Kidney (tissue), 14 donors: ENCODE data around the gene OR6C76. TPM values are rescaled to one million over a fixed set of nuclear protein-coding genes. Genes with fewer than 3 reads are reported as not detected.
"Not testable (repeated sequence)": the region's sequence is repeated elsewhere in the genome, so short reads cannot be mapped to it uniquely, and the experiment has no call there.

ENCODE experiments used
- DNase-seq, 5 donors: peaks; one replicate each; pipeline ENCODE4 v3.0.0-alpha.2; 2013 to 2020
- FAIRE-seq: peaks from 2 replicates; lab custom pipeline; 2012; peaks lifted over from hg19 to GRCh38; lab: Jason Lieb, UNC
- H3K27ac ChIP-seq, 2 donors: one replicate each; pipeline ENCODE4 v1.7.0; 2013; ENCODE audit warnings: low read depth in 2 of 2, low read length in 2 of 2, inconsistent platforms in 1 of 2
- H3K27me3 ChIP-seq: one replicate; pipeline ENCODE4 v1.7.1; 2013; ENCODE audit warnings: low read length, inconsistent platforms; ENCODE audit not compliant: control insufficient read depth, insufficient read depth
- H3K36me3 ChIP-seq, 3 donors: one replicate each; pipeline versions ENCODE4 v1.7.0 to v1.7.1; 2013; ENCODE audit warnings: low read length in 3 of 3, control low read depth in 1 of 3, inconsistent platforms in 1 of 3; ENCODE audit not compliant: insufficient read depth in 3 of 3, control insufficient read depth in 2 of 3
- H3K4me1 ChIP-seq, 3 donors: one replicate each; pipeline versions ENCODE4 v1.7.0 to v1.7.1; 2013; ENCODE audit warnings: low read length in 3 of 3, inconsistent platforms in 1 of 3, low read depth in 1 of 3; ENCODE audit not compliant: control insufficient read depth in 2 of 3, insufficient read depth in 2 of 3
- H3K4me3 ChIP-seq, 3 donors: one replicate each; pipeline versions ENCODE4 v1.7.0 to v1.8.1; 2013; ENCODE audit warnings: low read length in 3 of 3, control low read depth in 1 of 3, inconsistent platforms in 1 of 3
- H3K9ac ChIP-seq, 3 donors: one replicate each; pipeline versions ENCODE4 v1.7.0 to v1.7.1; 2013; ENCODE audit warnings: low read length in 3 of 3, control low read depth in 1 of 3, inconsistent platforms in 1 of 3
- H3K9me3 ChIP-seq, 3 donors: one replicate each; pipeline versions ENCODE4 v1.7.0 to v1.7.1; 2013; ENCODE audit warnings: low read length in 3 of 3, control low read depth in 1 of 3, inconsistent platforms in 1 of 3; ENCODE audit not compliant: control insufficient read depth in 2 of 3, insufficient read depth in 1 of 3
- intact Hi-C: fragments of 100-400 bp; cut with DNase I; formaldehyde crosslinking; loops from one replicate; pipeline ENCODE4 v1.11.1; 2022
- polyA plus RNA-seq: library from polyadenylated mRNA; stranded (reverse); fragments of 350-450 nt; fragmentation: Illumina TruSeq; extraction: RNeasy Lipid Tissue Mini Kit (QIAGEN cat#74804); gene quantifications from one replicate; pipeline ENCODE4 v1.2.3, GENCODE V29; 2014; ENCODE audit warnings: low read depth, low replicate concordance; ENCODE audit not compliant: insufficient read depth
- total RNA-seq: library from RNA; stranded (reverse); fragmentation: NEBNext Ultra II Directional; extraction: Animal tissue kit (Norgen Biotek cat#: 25700); gene quantifications from one replicate; pipeline ENCODE4 v1.2.1, GENCODE V29; 2021
- TF ChIP-seq, protein P1 (sequence below): IDR thresholded peaks from 3 replicates; pipeline ENCODE4 v1.5.1; 2012; ENCODE audit warnings: mild to moderate bottlenecking, moderate library complexity, borderline replicate concordance; ENCODE audit not compliant: insufficient read depth; ENCODE audit errors: extremely low read depth
- donor health status: control.
- donor health status: control.
- donor health status: control.
- donor health status: control.
- donor health status: control.
- donor health status: DM: yes; HTN: yes; CAD: no.
- donor health status: Normal renal cell carcinoma (clear cell type).

Gene OR6C76
- total and polyA plus RNA-seq, 2 donors from 2014 or later, result not detected

DNA sequence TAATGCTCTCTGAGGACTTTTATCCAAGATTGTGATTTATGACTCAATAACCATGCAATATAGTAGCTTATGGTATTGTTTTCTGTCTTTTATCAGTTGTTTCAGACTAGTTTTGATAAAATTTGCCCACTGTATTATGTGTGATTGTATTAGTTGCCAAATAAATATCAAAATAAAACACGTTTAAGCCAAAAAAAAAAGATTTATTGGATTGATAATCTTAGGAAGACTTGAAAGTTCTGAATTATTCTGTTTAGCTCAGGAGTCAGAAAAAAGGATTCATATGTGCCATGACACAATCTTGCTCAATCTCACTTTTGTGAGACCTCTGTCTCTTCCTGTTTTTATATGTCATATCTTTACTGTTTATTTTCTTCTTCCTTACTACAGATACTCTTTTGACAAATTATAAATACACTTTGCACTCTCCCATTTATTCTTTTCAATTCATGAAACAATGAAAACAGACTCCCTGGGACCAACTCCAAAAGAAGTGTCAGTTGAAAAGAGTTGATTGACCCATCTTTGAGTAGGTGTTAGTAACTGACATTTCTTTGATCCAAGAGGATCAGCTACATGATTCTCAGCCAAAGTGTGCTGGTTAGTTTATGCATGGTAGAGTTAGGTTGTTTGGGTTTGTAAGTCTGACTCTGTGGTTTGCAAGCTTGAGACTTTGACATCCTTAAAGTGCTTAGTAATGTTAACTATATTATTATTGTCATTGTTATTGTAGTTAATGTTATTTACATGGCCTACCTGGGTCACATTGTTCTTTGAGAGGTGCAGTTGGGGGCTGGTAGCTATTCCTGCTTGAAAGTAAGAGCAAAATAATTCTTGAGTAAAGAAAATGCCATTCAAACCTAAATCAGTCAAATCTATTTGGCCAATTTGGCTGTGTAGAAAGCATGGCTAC is 2.5 kb downstream of the OR6C76 start:
- TF ChIP-seq, protein P1, sequence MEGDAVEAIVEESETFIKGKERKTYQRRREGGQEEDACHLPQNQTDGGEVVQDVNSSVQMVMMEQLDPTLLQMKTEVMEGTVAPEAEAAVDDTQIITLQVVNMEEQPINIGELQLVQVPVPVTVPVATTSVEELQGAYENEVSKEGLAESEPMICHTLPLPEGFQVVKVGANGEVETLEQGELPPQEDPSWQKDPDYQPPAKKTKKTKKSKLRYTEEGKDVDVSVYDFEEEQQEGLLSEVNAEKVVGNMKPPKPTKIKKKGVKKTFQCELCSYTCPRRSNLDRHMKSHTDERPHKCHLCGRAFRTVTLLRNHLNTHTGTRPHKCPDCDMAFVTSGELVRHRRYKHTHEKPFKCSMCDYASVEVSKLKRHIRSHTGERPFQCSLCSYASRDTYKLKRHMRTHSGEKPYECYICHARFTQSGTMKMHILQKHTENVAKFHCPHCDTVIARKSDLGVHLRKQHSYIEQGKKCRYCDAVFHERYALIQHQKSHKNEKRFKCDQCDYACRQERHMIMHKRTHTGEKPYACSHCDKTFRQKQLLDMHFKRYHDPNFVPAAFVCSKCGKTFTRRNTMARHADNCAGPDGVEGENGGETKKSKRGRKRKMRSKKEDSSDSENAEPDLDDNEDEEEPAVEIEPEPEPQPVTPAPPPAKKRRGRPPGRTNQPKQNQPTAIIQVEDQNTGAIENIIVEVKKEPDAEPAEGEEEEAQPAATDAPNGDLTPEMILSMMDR, result no peak
- no peak for DNase-seq
- Histone ChIP-seq H3K9me3 (no peaks in the 10 kb centered on the region), H3K27me3 (no peaks in the 10 kb centered on the region), H3K4me1 (no peaks in the 10 kb centered on the region), H3K9ac (no peak overlapping the region), H3K36me3 (no peaks in the 10 kb centered on the region), H3K4me3 (no peak overlapping the region), H3K27ac (no peak overlapping the region)
- intact Hi-C loops, result no loop called here
- FAIRE-seq, result no peak

DNA sequence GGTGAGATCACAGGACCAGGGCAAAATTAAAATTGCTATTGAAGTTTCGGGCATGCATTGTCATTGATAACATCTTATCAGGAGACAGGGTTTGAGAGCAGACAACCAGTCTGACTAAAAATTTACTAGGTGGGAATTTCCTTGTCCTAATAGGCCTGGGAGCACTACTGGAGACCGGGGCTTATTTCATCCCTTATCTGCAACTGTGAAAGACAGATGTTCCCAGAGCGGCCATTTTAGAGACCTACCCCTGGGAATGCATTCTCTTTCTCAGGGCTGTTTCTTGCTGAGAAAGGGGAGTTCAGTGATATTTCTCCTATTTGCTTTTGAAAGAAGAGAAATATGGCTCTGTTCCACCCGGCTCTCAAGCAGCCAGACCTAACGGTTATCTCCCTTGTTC is 15.2 kb downstream of the OR6C76 start:
- FAIRE-seq, intact Hi-C loops, H3K36me3 ChIP-seq: not testable (repeated sequence)

DNA sequence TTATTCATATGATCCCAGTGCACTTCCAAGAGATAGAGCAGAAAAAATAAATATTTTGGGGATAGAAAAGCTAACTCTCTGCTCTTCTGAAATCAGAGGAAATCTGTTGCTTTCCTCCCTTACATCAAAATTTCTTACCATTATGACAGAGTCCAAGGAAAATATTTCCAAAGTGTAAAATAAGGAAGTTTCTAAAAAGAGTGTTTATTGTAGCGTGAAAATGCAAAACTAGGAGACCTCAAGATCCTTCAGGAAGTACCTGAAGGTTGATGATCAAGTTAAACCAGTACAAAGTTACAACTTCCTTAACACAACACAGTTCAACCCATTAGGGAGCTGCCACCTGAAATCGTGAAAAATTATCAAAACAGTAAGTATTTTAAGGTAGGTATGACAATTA is 17.7 kb downstream of the OR6C76 start, which contains the start of gene OR6C2:
OR6C2 (plus strand) TSS at position 301 of the 400 bp plus-strand sequence. CDS start 8,138 bp downstream, outside the sequence.
- peaks cover 0 to 5% (median 0%) of the 10 kb centered on the region in 3 donors for H3K9me3 ChIP-seq
- no peak for DNase-seq
- H3K4me1 ChIP-seq, result no peaks in the 10 kb centered on the region
- H3K27ac ChIP-seq, result no peak within 1 kb of the TSS
- intact Hi-C loops, result no loop called here
- no peak for FAIRE-seq
- TF ChIP-seq, protein P1, result no peak
- no peaks in the 10 kb centered on the region for H3K36me3 ChIP-seq
- no peak within 1 kb of the TSS for H3K4me3 ChIP-seq
- H3K9ac ChIP-seq, result no peak within 1 kb of the TSS
- no peaks in the 10 kb centered on the region for H3K27me3 ChIP-seq

More for the DNA sequence above, 15.2 kb downstream of the OR6C76 start:
- H3K27me3 ChIP-seq, H3K9me3 ChIP-seq, H3K4me1 ChIP-seq, H3K4me3 ChIP-seq, H3K27ac ChIP-seq, DNase-seq, H3K9ac ChIP-seq: not testable (repeated sequence)

DNA sequence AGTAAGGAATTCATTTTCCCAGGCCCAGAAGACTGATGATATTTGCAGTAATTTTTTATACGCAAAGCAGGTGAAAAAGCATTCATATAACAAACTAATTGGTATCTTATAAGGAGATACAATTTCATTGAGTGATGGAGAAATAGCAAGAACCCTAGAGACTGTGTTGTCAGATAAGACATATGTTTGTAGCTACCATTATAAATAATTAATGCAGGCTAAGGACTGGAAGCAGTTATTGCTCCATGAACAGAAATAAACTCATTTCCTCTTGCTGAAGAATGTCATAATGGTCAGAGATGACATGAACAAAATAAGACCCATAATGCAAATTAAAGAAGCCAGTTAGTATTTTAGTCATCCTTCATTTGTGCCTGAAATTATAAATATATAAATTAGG is 19.3 kb downstream of the OR6C76 start:
- Histone ChIP-seq H3K9me3 (peaks cover 0 to 3% (median 0%) of the 10 kb centered on the region in 3 donors), H3K9ac (no peak overlapping the region), H3K27ac (no peak overlapping the region), H3K36me3 (no peaks in the 10 kb centered on the region), H3K27me3 (no peaks in the 10 kb centered on the region), H3K4me1 (no peaks in the 10 kb centered on the region), H3K4me3 (no peak overlapping the region)
- DNase-seq (no peak), FAIRE-seq (no peak)
- TF ChIP-seq, protein P1, result no peak
- intact Hi-C loops, result no loop called here
